OCI-LY3 (cell line): Measurements from ENCODE around the gene SAA2.
A peak's percentile ranks its signal among the peaks of the same experiment; 100 is the strongest.

Experiments
- H2AFZ ChIP-seq: fragments of 200-600, 300-600 bp; shearing (Covaris generic); 2 replicates; pipeline ENCODE4 v1.6.0; 2014; ENCODE audit warnings: antibody characterized with exemption, low read depth, low read length
- H3K27ac ChIP-seq: fragments of 200-600, 300-600 bp; sonication (generic); 2 replicates; pipeline ENCODE4 v1.5.1; 2014; ENCODE audit warnings: mild to moderate bottlenecking, low read length, moderate library complexity, mixed read lengths
- H3K27me3 ChIP-seq: fragments of 200-600, 300-600 bp; sonication (generic); 2 replicates; pipeline ENCODE4 v1.6.1; 2014; ENCODE audit warnings: low read depth, low read length, mixed read lengths
- H3K36me3 ChIP-seq: fragments of 200-600, 300-600 bp; sonication (generic); replicated peaks from 2 replicates; pipeline ENCODE3; 2014; ENCODE audit warnings: low read depth, low read length, mixed read lengths
- H3K4me1 ChIP-seq: fragments of 300-600, 200-600 bp; sonication (generic); 2 replicates; pipeline ENCODE4 v1.6.1; 2014; ENCODE audit warnings: low read length, mixed read lengths
- H3K4me2 ChIP-seq: fragments of 200-600, 300-600 bp; sonication (generic); 2 replicates; pipeline ENCODE4 v1.6.1; 2014; ENCODE audit warnings: low read length, mixed read lengths
- H3K4me3 ChIP-seq: fragments of 300-600, 200-600 bp; sonication (generic); 2 replicates; pipeline ENCODE4 v1.5.1; 2014; ENCODE audit warnings: antibody characterized with exemption, mild to moderate bottlenecking, low read length, moderate library complexity
- H3K79me2 ChIP-seq: fragments of 300-600, 200-600 bp; shearing (Covaris generic); 2 replicates; pipeline ENCODE4 v1.6.1; 2014; ENCODE audit warnings: mild to moderate bottlenecking, low read length, mixed read lengths
- H3K9ac ChIP-seq: fragments of 300-600, 200-600 bp; shearing (Covaris generic); 2 replicates; pipeline ENCODE4 v1.6.0; 2014; ENCODE audit warnings: mild to moderate bottlenecking, low read length, moderate library complexity
- H3K9me3 ChIP-seq: fragments of 200-600, 300-600 bp; shearing (Covaris generic); 2 replicates; pipeline ENCODE4 v1.6.1; 2014; ENCODE audit warnings: low read length, mixed read lengths; ENCODE audit not compliant: insufficient read depth
- H4K20me1 ChIP-seq: fragments of 200-600, 300-600 bp; sonication (generic); 2 replicates; pipeline ENCODE4 v1.6.1; 2016; ENCODE audit warnings: low read length, mixed read lengths; ENCODE audit not compliant: insufficient read depth
- EZH2phosphoT487 ChIP-seq: fragments of 200-600 bp; shearing (Covaris generic); IDR thresholded peaks from 2 replicates; pipeline ENCODE4 v1.6.1; 2018; ENCODE audit warnings: antibody characterized with exemption, mixed run types, low read depth
- TF ChIP-seq, protein P1 (sequence below): fragments of 200-600, 300-600 bp; sonication (generic); IDR thresholded peaks from 2 replicates; pipeline ENCODE4 v1.5.1; 2014; ENCODE audit warnings: antibody characterized with exemption, low read length, low read depth

SAA2 gene

DNA sequence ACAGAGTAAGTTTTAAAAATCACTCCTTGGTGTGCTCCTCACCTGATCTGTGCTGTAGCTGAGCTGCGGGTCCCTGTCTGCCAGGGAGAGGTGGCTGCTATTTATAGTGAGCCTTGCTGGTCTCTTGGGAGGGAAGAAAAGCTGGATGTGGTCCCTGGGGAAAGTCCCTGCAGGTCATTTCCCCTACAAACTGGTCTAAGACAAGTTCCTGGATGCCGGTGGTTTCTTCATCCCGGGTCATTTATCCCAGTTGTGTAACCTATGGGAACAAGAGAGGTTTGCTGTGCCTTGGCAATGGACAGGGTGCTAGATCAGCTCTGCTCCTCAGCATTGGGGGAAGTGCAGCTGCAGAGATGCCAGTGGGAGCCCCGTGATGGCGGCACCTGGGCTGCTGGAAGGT lies at the start of gene SAA2:
SAA2 (minus strand) TSS at position 108 of the 400 bp plus-strand sequence. CDS start 657 bp downstream, outside the sequence.
- TF ChIP-seq EZH2phosphoT487 = no peak
- TF ChIP-seq, protein P1, sequence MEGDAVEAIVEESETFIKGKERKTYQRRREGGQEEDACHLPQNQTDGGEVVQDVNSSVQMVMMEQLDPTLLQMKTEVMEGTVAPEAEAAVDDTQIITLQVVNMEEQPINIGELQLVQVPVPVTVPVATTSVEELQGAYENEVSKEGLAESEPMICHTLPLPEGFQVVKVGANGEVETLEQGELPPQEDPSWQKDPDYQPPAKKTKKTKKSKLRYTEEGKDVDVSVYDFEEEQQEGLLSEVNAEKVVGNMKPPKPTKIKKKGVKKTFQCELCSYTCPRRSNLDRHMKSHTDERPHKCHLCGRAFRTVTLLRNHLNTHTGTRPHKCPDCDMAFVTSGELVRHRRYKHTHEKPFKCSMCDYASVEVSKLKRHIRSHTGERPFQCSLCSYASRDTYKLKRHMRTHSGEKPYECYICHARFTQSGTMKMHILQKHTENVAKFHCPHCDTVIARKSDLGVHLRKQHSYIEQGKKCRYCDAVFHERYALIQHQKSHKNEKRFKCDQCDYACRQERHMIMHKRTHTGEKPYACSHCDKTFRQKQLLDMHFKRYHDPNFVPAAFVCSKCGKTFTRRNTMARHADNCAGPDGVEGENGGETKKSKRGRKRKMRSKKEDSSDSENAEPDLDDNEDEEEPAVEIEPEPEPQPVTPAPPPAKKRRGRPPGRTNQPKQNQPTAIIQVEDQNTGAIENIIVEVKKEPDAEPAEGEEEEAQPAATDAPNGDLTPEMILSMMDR = no peak
- H3K9ac ChIP-seq = no peak within 1 kb of the TSS
- H4K20me1 ChIP-seq = no peaks in the 10 kb centered on the region
- no peak within 1 kb of the TSS for H3K4me3 ChIP-seq
- H3K27ac ChIP-seq = no peak within 1 kb of the TSS
- H3K9me3 ChIP-seq = no peaks in the 10 kb centered on the region
- H3K27me3 ChIP-seq = peaks cover 10% of the 10 kb centered on the region
- H3K4me1 ChIP-seq = peaks cover 26% of the 10 kb centered on the region
- no peak within 1 kb of the TSS for H3K4me2 ChIP-seq
- no peak within 1 kb of the TSS for H2AFZ ChIP-seq
- H3K36me3 ChIP-seq = no peaks in the 10 kb centered on the region
- no peaks in the 10 kb centered on the region for H3K79me2 ChIP-seq

DNA sequence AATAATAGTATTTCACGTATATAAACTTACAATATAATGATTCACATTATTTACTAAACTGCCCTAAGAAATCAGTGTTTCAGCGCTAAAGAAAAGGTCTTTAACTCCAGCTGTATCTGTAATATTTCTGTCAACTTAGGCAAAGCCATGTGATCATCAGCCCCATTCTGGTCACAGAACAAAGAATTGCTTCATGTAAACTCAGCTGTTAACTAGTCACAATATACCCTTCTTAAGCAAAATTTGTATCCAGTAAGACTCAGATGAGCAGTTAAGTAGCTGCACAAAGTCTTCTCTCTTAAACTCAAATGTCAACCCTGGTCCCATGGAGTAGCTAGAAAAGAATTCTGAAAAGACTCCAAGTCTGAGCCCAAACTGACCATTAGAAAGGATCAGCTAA lies 46.8 kb upstream of the SAA2 start:
- Histone ChIP-seq H3K36me3 (peaks cover 72% of the 10 kb centered on the region), H3K4me1 (peaks cover 45% of the 10 kb centered on the region), H3K4me2 (peak overlapping the region; percentile 71), H3K27ac (peak overlapping the region; percentile 79), H2AFZ (no peak overlapping the region), H3K9me3 (no peaks in the 10 kb centered on the region), H4K20me1 (peaks cover 3% of the 10 kb centered on the region; the same call in 1 of the 2 replicates), H3K27me3 (no peaks in the 10 kb centered on the region), H3K4me3 (peak overlapping the region; percentile 43), H3K9ac (peak overlapping the region; percentile 16), H3K79me2 (no peaks in the 10 kb centered on the region)
- TF ChIP-seq, protein P1 = no peak
- TF ChIP-seq EZH2phosphoT487 = no peak

DNA sequence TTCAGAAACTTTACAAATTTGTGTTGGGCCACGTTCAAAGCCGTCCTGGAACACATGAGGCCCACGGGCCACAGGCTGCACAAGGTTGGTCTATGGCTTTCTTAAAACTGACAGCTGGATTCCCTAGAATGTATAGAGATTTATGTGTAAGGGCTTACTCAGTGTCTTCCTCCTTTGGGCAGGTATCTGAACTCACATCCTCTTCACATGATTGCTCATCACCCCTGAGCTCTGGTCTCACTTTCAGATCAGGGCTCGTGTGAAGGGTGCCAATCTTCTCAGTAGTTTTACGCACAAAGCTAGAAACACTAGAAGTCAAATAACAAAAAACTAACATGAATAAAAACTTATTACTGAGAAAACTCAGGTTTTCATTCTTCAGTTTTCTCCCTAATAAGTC lies 46.4 kb upstream of the SAA2 start:
- H3K4me3 ChIP-seq = peak overlapping the region; percentile 43
- H3K27me3 ChIP-seq = no peaks in the 10 kb centered on the region
- H3K36me3 ChIP-seq = peaks cover 75% of the 10 kb centered on the region
- H2AFZ ChIP-seq = no peak overlapping the region
- peak overlapping the region; percentile 16 for H3K9ac ChIP-seq
- peak overlapping the region; percentile 71 for H3K4me2 ChIP-seq
- peaks cover 4% of the 10 kb centered on the region; the same call in 1 of the 2 replicates for H4K20me1 ChIP-seq
- no peaks in the 10 kb centered on the region for H3K79me2 ChIP-seq
- H3K4me1 ChIP-seq = peaks cover 41% of the 10 kb centered on the region
- H3K27ac ChIP-seq = peak overlapping the region; percentile 79
- no peaks in the 10 kb centered on the region for H3K9me3 ChIP-seq
- TF ChIP-seq, protein P1 = no peak
- TF ChIP-seq EZH2phosphoT487 = no peak

DNA sequence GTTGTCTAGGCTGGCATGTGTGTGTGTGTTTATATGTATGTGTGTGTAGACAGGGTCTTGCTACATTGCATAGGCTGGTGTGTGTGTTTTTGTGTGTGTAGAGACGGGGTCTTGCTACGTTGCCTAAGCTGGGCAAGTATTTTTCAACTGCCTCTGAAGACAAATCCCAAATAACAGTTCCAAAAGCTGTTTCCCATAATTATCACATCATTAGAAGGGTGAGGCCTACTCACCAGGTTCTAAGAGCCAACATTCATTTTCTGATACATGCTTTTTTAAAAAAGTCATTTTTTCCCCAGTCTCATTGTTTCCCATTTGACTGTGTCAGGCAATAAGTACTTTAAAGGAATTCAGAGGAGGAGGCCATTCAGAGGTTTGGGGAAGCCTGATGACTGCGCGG lies 40.4 kb upstream of the SAA2 start:
- no peak for TF ChIP-seq EZH2phosphoT487
- TF ChIP-seq, protein P1 = no peak
- no peaks in the 10 kb centered on the region for H3K27me3 ChIP-seq
- no peak overlapping the region for H2AFZ ChIP-seq
- peaks cover 82% of the 10 kb centered on the region for H3K36me3 ChIP-seq
- H3K27ac ChIP-seq = no peak overlapping the region
- H3K4me3 ChIP-seq = no peak overlapping the region
- no peaks in the 10 kb centered on the region for H3K79me2 ChIP-seq
- no peak overlapping the region for H3K9ac ChIP-seq
- no peaks in the 10 kb centered on the region for H3K4me1 ChIP-seq
- H3K9me3 ChIP-seq = no peaks in the 10 kb centered on the region
- no peak overlapping the region for H3K4me2 ChIP-seq
- 0 out of 2 replicates have a peak, but pooled peaks cover 3% of the 10 kb centered on the region for H4K20me1 ChIP-seq
